H1 (cell line): ENCODE measurements around the gene MRPL3. TPM values are rescaled to one million over a fixed set of nuclear protein-coding genes. Genes with fewer than 3 reads are reported as not detected.

Experiments used
- CTCF ChIA-PET: fragments of 300-600 bp; sonication (Branson Sonifier 250); formaldehyde crosslinking; loops from one replicate; lab custom pipeline; 2021; ENCODE audit not compliant: partially characterized antibody; lab: Charles Lee
- POLR2A ChIA-PET: fragments of 300-600 bp; sonication (Branson Sonifier 250); formaldehyde crosslinking; loops from one replicate; lab custom pipeline; 2021; ENCODE audit warnings: inconsistent platforms; ENCODE audit not compliant: partially characterized antibody; lab: Charles Lee
- DNase-seq, 2 experiments: peaks; one replicate each; pipeline versions ENCODE4 v3.0.0 to v3.0.0-alpha.2; 2010 to 2022; ENCODE audit warnings: low spot score in 2 of 2, low read depth in 1 of 2, mixed read lengths in 1 of 2
- FAIRE-seq: peaks from 2 replicates; lab custom pipeline; 2011; peaks lifted over from hg19 to GRCh38; lab: Jason Lieb, UNC
- H2AFZ ChIP-seq: 2 replicates; pipeline ENCODE4 v1.8.1; 2012; ENCODE audit warnings: low read length, inconsistent platforms
- H2AK5ac ChIP-seq: 2 replicates; pipeline ENCODE4 v1.6.1; 2013; ENCODE audit warnings: low read depth, low read length
- H2BK120ac ChIP-seq: replicated peaks from 2 replicates; pipeline ENCODE3; 2013; ENCODE audit warnings: low read depth, low read length, inconsistent platforms
- H2BK12ac ChIP-seq: 2 replicates; pipeline ENCODE4 v1.6.1; 2013; ENCODE audit warnings: low read depth, low read length
- H2BK15ac ChIP-seq: 2 replicates; pipeline ENCODE4 v1.6.1; 2013; ENCODE audit warnings: low read length
- H2BK20ac ChIP-seq: 2 replicates; pipeline ENCODE4 v1.6.1; 2013; ENCODE audit warnings: low read length
- H2BK5ac ChIP-seq: 2 replicates; pipeline ENCODE4 v1.6.1; 2013; ENCODE audit warnings: low read depth, low read length
- H3K14ac ChIP-seq: 2 replicates; pipeline ENCODE4 v1.6.1; 2013; ENCODE audit warnings: inconsistent platforms; ENCODE audit not compliant: insufficient read length
- H3K18ac ChIP-seq: 2 replicates; pipeline ENCODE4 v1.6.1; 2013; ENCODE audit warnings: low read length; ENCODE audit errors: extremely low read depth
- H3K23ac ChIP-seq: 2 replicates; pipeline ENCODE4 v1.6.1; 2013; ENCODE audit warnings: inconsistent platforms; ENCODE audit not compliant: insufficient read length
- H3K23me2 ChIP-seq: 2 replicates; pipeline ENCODE4 v1.6.1; 2013; ENCODE audit warnings: low read depth, low read length
- H3K27ac ChIP-seq: 2 replicates; pipeline ENCODE4 v1.6.1; 2011; ENCODE audit warnings: low read depth, low read length, inconsistent platforms
- H3K27me3 ChIP-seq, 4 experiments: replicated peaks in 1 of 4; 1 replicate in 1 of 4; 2 replicates in 3 of 4; pipeline versions ENCODE4 v1.6.1 to v1.8.1; 2011 to 2013; ENCODE audit warnings: low read length in 3 of 4, mild to moderate bottlenecking in 3 of 4, inconsistent platforms in 2 of 4, mixed read lengths in 2 of 4, moderate library complexity in 1 of 4; ENCODE audit not compliant: control insufficient read depth in 3 of 4, insufficient read depth in 3 of 4; ENCODE audit errors: extremely low read depth in 1 of 4
- H3K36me3 ChIP-seq, 4 experiments: 2 replicates each; pipeline versions ENCODE4 v1.6.1 to v1.8.1; 2011 to 2013; ENCODE audit warnings: mild to moderate bottlenecking in 4 of 4, low read length in 3 of 4, moderate library complexity in 2 of 4, control low read depth in 1 of 4, inconsistent platforms in 1 of 4; ENCODE audit not compliant: insufficient read depth in 4 of 4, control insufficient read depth in 2 of 4
- H3K4ac ChIP-seq: replicated peaks from 2 replicates; pipeline ENCODE3; 2013; ENCODE audit warnings: low read length, low read depth, mixed read lengths, inconsistent platforms; ENCODE audit not compliant: insufficient read length
- H3K4me1 ChIP-seq, 4 experiments: replicated peaks in 1 of 4; 1 replicate in 1 of 4; 2 replicates in 3 of 4; pipeline versions ENCODE4 v1.6.1 to v1.8.1; 2011 to 2013; ENCODE audit warnings: low read length in 3 of 4, inconsistent platforms in 2 of 4, mixed read lengths in 1 of 4; ENCODE audit not compliant: insufficient read depth in 4 of 4, control insufficient read depth in 3 of 4
- H3K4me2 ChIP-seq, 2 experiments: 2 replicates each; pipeline versions ENCODE4 v1.6.1 to v1.8.1; 2011 to 2013; ENCODE audit warnings: low read depth in 2 of 2, low read length in 2 of 2, control low read depth in 1 of 2, inconsistent platforms in 1 of 2, mild to moderate bottlenecking in 1 of 2; ENCODE audit not compliant: insufficient read depth in 1 of 2
- H3K4me3 ChIP-seq, 4 experiments: fragments of 200-600, 300-600 bp in 1 of 4; sonication (generic), shearing (Covaris generic), sonication (Bioruptor Twin) in 1 of 4; 2 replicates each; pipeline versions ENCODE4 v1.5.1 to v1.8.1; 2011 to 2016; ENCODE audit warnings: low read length in 4 of 4, low read depth in 3 of 4, control low read depth in 2 of 4, inconsistent platforms in 2 of 4, mild to moderate bottlenecking in 2 of 4, mixed read lengths in 1 of 4, moderate library complexity in 1 of 4; ENCODE audit not compliant: insufficient read depth in 2 of 4; ENCODE audit errors: extremely low read depth in 1 of 4
- H3K56ac ChIP-seq: replicated peaks from 2 replicates; pipeline ENCODE3; 2013; ENCODE audit warnings: low read depth, mild to moderate bottlenecking, mixed read lengths, low read length, inconsistent platforms; ENCODE audit not compliant: insufficient read length
- H3K79me1 ChIP-seq: 2 replicates; pipeline ENCODE4 v1.6.1; 2013; ENCODE audit warnings: low read depth, low read length, control low read depth
- H3K79me2 ChIP-seq, 2 experiments: 2 replicates each; pipeline versions ENCODE4 v1.6.1 to v1.8.1; 2012 to 2013; ENCODE audit warnings: low read length in 2 of 2, mild to moderate bottlenecking in 2 of 2, inconsistent platforms in 1 of 2; ENCODE audit not compliant: insufficient read depth in 2 of 2, control insufficient read depth in 1 of 2
- H3K9ac ChIP-seq, 4 experiments: replicated peaks in 1 of 4; 1 replicate in 1 of 4; 2 replicates in 3 of 4; pipeline versions ENCODE4 v1.6.1 to v1.8.1; 2011 to 2013; ENCODE audit warnings: low read depth in 3 of 4, low read length in 3 of 4, control low read depth in 2 of 4, mild to moderate bottlenecking in 2 of 4, moderate library complexity in 2 of 4, inconsistent platforms in 1 of 4; ENCODE audit errors: extremely low read depth in 1 of 4
- H3K9me3 ChIP-seq, 2 experiments: 2 replicates each; pipeline versions ENCODE4 v1.6.1 to v1.8.1; 2012 to 2013; ENCODE audit warnings: mild to moderate bottlenecking in 2 of 2, moderate library complexity in 2 of 2, control low read depth in 1 of 2, inconsistent platforms in 1 of 2, low read depth in 1 of 2, low read length in 1 of 2, mixed read lengths in 1 of 2; ENCODE audit not compliant: insufficient read depth in 2 of 2
- H4K20me1 ChIP-seq, 2 experiments: replicated peaks in 1 of 2; 2 replicates each; pipeline versions ENCODE3 to v1.8.1; 2011 to 2013; ENCODE audit warnings: inconsistent platforms in 2 of 2, low read length in 2 of 2, mild to moderate bottlenecking in 1 of 2; ENCODE audit not compliant: insufficient read depth in 2 of 2, control insufficient read depth in 1 of 2
- H4K5ac ChIP-seq: 2 replicates; pipeline ENCODE4 v1.6.1; 2013; ENCODE audit warnings: low read length, low read depth, mixed read lengths, inconsistent platforms; ENCODE audit not compliant: insufficient read length
- H4K8ac ChIP-seq: 2 replicates; pipeline ENCODE4 v1.8.0; 2013; ENCODE audit warnings: mild to moderate bottlenecking, moderate library complexity, low read length, inconsistent platforms; ENCODE audit not compliant: insufficient read depth; ENCODE audit errors: extremely low read depth
- H4K91ac ChIP-seq: replicated peaks from 2 replicates; pipeline ENCODE3; 2013; ENCODE audit warnings: low read length, mixed read lengths, inconsistent platforms; ENCODE audit not compliant: insufficient read length
- ATF2 ChIP-seq: IDR thresholded peaks from 2 replicates; pipeline ENCODE4 v1.6.1; 2012; ENCODE audit warnings: low read length, inconsistent platforms
- POLR2A ChIP-seq, 2 experiments: IDR thresholded peaks; 1 replicate in 1 of 2; 2 replicates in 1 of 2; pipeline ENCODE4 v1.6.1; 2011; ENCODE audit warnings: low read depth in 2 of 2, low read length in 2 of 2, mild to moderate bottlenecking in 2 of 2; ENCODE audit errors: control extremely low read depth in 1 of 2
- RFX5 ChIP-seq: IDR thresholded peaks from 2 replicates; pipeline ENCODE4 v1.6.1; 2011; ENCODE audit warnings: low read depth, low read length, improper control_type of control experiment, borderline replicate concordance
- RXRA ChIP-seq: IDR thresholded peaks from 2 replicates; pipeline ENCODE4 v1.6.1; 2011; ENCODE audit warnings: low read depth, mild to moderate bottlenecking, low read length, moderate library complexity; ENCODE audit not compliant: insufficient read depth
- SIN3A ChIP-seq, 2 experiments: IDR thresholded peaks in 1 of 2; conservative IDR thresholded peaks in 1 of 2; 2 replicates each; pipeline ENCODE4 v1.6.1; 2011 to 2012; ENCODE audit warnings: low read length in 2 of 2, improper control_type of control experiment in 1 of 2, low read depth in 1 of 2, mild to moderate bottlenecking in 1 of 2
- SP4 ChIP-seq: IDR thresholded peaks from 2 replicates; pipeline ENCODE4 v1.6.1; 2012; ENCODE audit warnings: low read length, inconsistent platforms
- USF2 ChIP-seq: IDR thresholded peaks from 2 replicates; pipeline ENCODE4 v1.6.1; 2011; ENCODE audit warnings: low read length, improper control_type of control experiment
- WGBS, 2 experiments: shearing (Covaris generic) in 1 of 2; methylation state at CpG; one replicate each; pipeline versions ENCODE4 v1.1.6 to v1.1.7; 2013 to 2015; ENCODE audit warnings: low lambda C conversion rate in 2 of 2, mixed read lengths in 2 of 2, inconsistent platforms in 1 of 2, low coverage in 1 of 2, missing lambda C conversion rate in 1 of 2; ENCODE audit not compliant: insufficient replicate concordance in 2 of 2, insufficient coverage in 1 of 2, insufficient read length in 1 of 2; ENCODE audit errors: extremely low coverage in 1 of 2, missing lambda C conversion rate in 1 of 2; 5-methylcytosine and 5-hydroxymethylcytosine counted together
- polyA plus RNA-seq, 7 experiments: library from polyadenylated mRNA; depleted of rRNA in 3 of 7; stranded (reverse) in 5 of 7; unstranded in 2 of 7; fragments of >200 nt in 5 of 7; fragments of 200-250 nt in 2 of 7; gene quantifications; 1 replicate in 5 of 7; 2 replicates in 1 of 7; 4 replicates in 1 of 7; pipeline versions ENCODE4 v1.2.1 to v1.2.3, GENCODE V29; 2011 to 2013; ENCODE audit warnings: missing spikeins in 2 of 7, mixed read lengths in 2 of 7
- total RNA-seq: library from RNA; stranded (reverse); fragmentation: NEBNext Ultra II Directional; extraction: Animal tissue kit (Norgen Biotek cat#: 25700); gene quantifications from 2 replicates; pipeline ENCODE4 v1.2.1, GENCODE V29; 2021
- TF ChIP-seq, protein P1 (sequence below): IDR thresholded peaks from 2 replicates; pipeline ENCODE4 v1.6.1; 2011; ENCODE audit warnings: low read depth, mild to moderate bottlenecking, low read length; ENCODE audit not compliant: insufficient read depth

MRPL3 gene
- total and polyA plus RNA-seq, 2 of the 8 experiments (the other 6 are each of a cell fraction or from before 2014, with no cell fraction given), result 164 to 175 TPM

- Histone ChIP-seq H3K27ac (no peak overlapping the region), H3K4me2 (no peak overlapping the region), H3K14ac (no peak overlapping the region), H4K8ac (no peak overlapping the region), H3K56ac (no peak overlapping the region), H3K4ac (no peak overlapping the region), H3K9ac (no peak overlapping the region), H2AFZ (no peak overlapping the region), H3K4me1 (no peaks in the 10 kb centered on the region; a peak in 2 of 7 replicates), H4K20me1 (no peaks in the 10 kb centered on the region), H3K9me3 (no peaks in the 10 kb centered on the region), H2BK15ac (no peak overlapping the region), H3K27me3 (no peaks in the 10 kb centered on the region), H2BK5ac (no peak overlapping the region), H2BK20ac (no peak overlapping the region), H3K4me3 (no peak overlapping the region), H3K79me1 (no peaks in the 10 kb centered on the region), H3K23ac (no peak overlapping the region), H3K23me2 (no peaks in the 10 kb centered on the region), H4K91ac (no peak overlapping the region), H2AK5ac (no peak overlapping the region), H3K79me2 (no peaks in the 10 kb centered on the region), H2BK120ac (no peak overlapping the region), H3K36me3 (no peaks in the 10 kb centered on the region), H2BK12ac (no peak overlapping the region), H3K18ac (no peak overlapping the region), H4K5ac (no peak overlapping the region)
- FAIRE-seq (no peak), DNase-seq (no peak)
- CTCF ChIA-PET, result interaction anchor here (0.6 kb wide), 2 partner anchors 46 to 700 kb away, joined by 3 read pairs; no protein-coding TSS in a partner anchor
- POLR2A ChIA-PET, result interaction anchor here (0.8 kb wide), 1 partner anchor 31 kb away, joined by 3 read pairs; no protein-coding TSS in a partner anchor
- 78% methylated on average over 2 of the region's 2 CpGs; no CpG with 5 or more reads in 1 of the 2 experiments for WGBS, 2 experiments
- TF ChIP-seq ATF2 (no peak), POLR2A (IDR thresholded peaks at IDR 0.05; ENCODE audit: control extremely low read depth in 1 of 2, low read depth in 2 of 2, low read length in 2 of 2) (no peak), SIN3A (conservative IDR thresholded peaks at IDR 0.05 in 1 of 2, IDR thresholded peaks at IDR 0.05 in 1 of 2; ENCODE audit: low read depth in 1 of 2, low read length in 2 of 2) (no peak), SP4 (no peak), USF2 (no peak), RXRA (no peak), RFX5 (no peak)
- TF ChIP-seq, protein P1, sequence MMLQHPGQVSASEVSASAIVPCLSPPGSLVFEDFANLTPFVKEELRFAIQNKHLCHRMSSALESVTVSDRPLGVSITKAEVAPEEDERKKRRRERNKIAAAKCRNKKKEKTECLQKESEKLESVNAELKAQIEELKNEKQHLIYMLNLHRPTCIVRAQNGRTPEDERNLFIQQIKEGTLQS, result no peak
Observed at GRCh38 chr3:131427226-131427625, 75.5 kb downstream of the MRPL3 start.
